KOPT-K1 (cell line): ENCODE results near the gene PPP1R12B.
"Not testable (repeated sequence)": the region's sequence is repeated elsewhere in the genome, so short reads cannot be mapped to it uniquely, and the experiment has no call there.

Experiments
- H3K27ac ChIP-seq: fragments of 200-600 bp; sonication (generic); 2 replicates; pipeline ENCODE4 v1.5.1; 2016; ENCODE audit warnings: antibody characterized with exemption, mild to moderate bottlenecking, low read depth, low read length; ENCODE audit not compliant: poor library complexity, severe bottlenecking
- H3K36me3 ChIP-seq: fragments of 200-600 bp; sonication (generic); 2 replicates; pipeline ENCODE4 v1.5.1; 2017; ENCODE audit warnings: antibody characterized with exemption, mild to moderate bottlenecking, low read length, moderate library complexity; ENCODE audit not compliant: insufficient read depth
- H3K9me3 ChIP-seq: fragments of 200-600 bp; sonication (generic); 2 replicates; pipeline ENCODE4 v1.5.1; 2017; ENCODE audit warnings: antibody characterized with exemption, low read length, mild to moderate bottlenecking; ENCODE audit not compliant: insufficient read depth, poor library complexity, severe bottlenecking

Gene PPP1R12B

DNA sequence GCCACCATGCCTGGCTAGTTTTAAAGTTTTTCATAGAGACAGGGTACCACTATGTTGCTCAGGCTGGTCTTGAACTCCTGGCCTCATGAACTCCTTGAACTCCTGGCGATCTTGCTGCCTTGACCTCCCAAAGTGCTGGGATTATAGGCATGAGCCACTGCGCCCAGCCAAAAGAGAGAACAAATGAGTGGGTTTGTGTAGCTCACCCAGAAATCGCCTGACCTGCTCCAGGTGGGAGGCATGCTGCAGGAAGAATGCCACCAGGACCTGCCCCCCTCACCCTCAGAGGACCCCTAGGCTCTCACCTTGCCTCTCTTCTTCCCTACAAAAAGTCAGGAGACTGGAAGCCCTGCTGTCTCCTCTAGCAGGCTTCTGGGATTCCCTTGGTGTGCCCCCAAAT is 272.9 kb downstream of the PPP1R12B start:
- Histone ChIP-seq H3K9me3 (no peaks in the 10 kb centered on the region), H3K27ac (no peak overlapping the region), H3K36me3 (no peaks in the 10 kb centered on the region)

DNA sequence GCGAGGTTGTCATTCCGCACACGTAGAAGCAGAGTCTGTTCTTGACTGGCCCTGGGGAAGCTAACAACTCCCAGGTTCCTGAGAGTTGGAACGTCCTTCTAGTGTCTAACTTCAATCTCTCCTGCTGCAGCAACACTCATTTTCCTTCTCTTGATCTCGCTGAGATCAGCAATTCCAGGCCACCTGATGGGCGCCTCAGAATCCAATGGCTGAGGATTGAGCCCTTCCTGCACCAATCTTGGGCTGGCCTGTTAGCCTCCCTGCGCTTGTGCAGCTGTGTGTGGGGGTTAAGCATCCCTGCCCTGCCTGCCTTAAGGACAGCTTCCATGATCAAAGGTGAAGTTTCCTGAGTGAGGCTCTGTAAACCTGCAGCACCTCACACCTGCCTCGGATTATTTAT is 273.9 kb downstream of the PPP1R12B start:
- H3K9me3 ChIP-seq, result no peaks in the 10 kb centered on the region
- H3K27ac ChIP-seq, result no peak overlapping the region
- no peaks in the 10 kb centered on the region for H3K36me3 ChIP-seq

DNA sequence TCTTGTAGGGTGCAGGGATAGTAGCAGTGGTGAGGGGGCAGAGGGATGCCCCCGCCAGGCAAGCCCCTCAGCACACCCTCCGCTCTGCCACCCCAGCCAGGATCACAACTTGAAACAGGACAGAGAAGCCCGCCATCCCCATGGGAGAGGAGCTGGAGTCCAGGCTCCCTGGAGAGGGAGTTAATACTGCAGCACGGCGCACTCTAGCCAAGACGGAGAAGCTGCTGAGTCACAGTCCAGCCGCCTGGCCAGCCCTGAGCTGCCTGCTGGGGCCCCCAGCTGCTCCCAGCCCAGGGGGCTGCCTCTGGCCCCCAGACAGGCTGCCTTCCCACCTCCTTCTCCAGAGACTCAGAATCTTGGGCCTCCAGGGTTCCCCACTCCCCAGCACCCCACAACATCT is 274.6 kb downstream of the PPP1R12B start:
- Histone ChIP-seq H3K9me3 (no peaks in the 10 kb centered on the region), H3K27ac (no peak overlapping the region), H3K36me3 (no peaks in the 10 kb centered on the region)

DNA sequence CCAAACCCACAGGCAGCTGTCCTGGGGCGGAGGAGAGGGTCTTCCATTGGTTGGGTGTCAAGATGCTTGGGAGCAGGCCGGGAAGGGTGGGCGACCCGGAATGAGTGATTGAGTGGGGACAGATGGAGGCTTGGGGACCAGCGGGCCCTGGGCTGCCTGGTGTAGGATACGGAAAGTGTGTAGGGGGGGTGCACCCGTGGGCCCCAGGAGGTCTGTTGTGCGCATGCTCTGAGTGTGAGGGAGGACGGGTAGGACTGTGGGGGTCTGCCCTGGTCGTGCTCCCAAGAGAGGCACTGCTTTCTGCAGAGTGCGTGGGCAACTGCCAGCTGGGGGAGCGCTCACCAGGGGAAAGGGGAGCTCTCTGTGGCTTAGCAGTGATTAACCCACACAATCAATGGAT is 275.0 kb downstream of the PPP1R12B start:
- not testable (repeated sequence) for H3K9me3 ChIP-seq, H3K27ac ChIP-seq, H3K36me3 ChIP-seq

DNA sequence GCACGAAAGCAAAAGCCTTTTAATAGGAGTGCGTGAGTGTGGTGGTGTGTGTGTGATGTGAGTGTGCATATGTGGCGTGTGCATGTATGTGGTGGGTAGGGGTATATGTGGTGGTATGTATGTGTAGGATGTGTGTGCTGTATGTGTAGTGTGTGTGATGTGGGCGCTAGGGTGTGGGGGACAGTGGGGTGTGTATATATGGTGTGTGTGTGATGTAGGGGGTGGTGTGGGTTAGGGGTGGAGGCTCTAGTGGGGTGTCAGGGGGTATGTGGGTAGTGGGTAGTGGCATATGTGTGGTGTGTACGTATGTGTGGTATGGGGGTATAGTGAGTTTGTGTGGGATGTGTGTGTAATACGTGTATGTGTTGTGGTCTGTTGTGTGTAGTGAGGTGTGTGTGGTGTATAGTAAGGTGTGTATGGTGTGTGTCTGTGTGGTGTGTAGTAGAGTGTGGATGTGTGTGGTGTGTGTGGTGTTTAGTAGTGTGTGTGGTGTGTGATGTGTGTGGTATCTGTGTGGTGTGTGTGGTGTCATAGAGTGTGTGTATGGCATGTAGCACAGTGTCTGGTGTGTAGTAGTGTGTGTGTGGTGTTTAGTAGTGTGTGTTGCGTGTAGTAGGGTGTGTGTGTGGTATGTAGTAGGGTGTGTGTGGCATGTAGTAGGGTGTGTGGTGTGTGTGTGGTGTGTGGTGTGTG is 275.7 kb downstream of the PPP1R12B start:
- Histone ChIP-seq H3K36me3 (no peaks in the 10 kb centered on the region), H3K27ac (no peak overlapping the region), H3K9me3 (no peaks in the 10 kb centered on the region)

DNA sequence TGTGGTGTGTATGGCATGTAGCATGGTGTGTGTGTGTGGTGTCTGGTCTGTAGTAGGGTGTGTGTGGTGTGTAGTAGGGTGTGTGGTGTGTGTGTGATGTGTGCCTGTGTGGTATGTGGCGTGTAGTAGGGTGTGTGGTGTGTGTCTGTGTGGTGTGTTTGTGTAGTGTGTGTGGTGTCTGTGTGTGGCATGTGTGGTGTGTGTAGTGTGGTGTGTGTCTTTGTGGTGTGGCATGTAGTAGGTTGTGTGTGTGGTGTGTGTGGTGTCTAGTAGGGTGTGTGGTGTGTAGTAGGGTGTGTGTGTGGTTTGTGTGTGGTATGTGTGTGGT is 276.2 kb downstream of the PPP1R12B start:
- Histone ChIP-seq H3K27ac (no peak overlapping the region), H3K9me3 (no peaks in the 10 kb centered on the region), H3K36me3 (no peaks in the 10 kb centered on the region)

DNA sequence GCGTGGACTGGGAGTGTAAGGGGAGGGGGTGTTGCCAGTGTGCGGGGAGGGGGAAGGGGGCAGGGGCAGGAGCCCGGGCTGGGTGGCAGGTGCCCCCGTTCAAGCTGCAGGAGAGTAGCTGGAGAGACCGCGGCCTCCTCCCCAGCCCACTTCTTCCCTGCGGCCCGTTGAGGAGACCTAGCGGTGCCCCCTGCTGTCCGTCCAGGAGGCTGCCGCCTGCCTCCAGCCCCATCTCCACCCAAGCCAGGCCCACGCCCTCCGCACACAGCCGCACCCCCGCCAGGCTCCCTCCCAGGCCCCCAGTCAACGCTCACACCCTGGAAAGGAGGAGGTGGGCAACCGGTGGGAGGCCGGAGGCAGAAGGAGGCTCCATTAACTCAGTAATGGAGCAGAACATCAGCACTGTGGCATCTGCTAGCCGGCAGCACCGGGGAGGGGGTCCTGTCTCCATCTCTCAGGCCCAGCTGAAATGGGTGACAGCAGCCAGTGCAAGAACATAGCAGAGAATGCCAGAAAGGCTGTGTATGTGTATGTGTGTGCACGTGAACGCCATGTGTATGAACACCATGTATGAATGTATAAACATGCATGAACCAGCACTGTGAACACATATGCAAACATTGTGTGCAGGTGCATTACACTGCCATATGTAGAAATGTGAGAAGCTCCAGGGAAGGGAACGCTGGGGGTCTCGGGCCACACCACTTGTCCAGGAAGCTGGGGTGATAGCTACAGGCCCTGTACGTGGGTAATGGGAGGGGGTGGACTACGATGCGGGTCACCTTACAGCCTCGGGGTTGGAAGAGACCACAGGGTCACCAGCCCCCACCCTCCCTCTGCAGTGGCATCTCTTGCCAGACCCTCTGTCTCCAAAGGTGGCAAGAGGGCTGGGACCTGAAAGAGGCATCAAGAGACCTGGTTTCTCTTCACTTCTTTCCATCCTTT is 277.2 kb downstream of the PPP1R12B start:
- Histone ChIP-seq H3K36me3 (no peaks in the 10 kb centered on the region), H3K27ac (no peak overlapping the region), H3K9me3 (no peaks in the 10 kb centered on the region)

DNA sequence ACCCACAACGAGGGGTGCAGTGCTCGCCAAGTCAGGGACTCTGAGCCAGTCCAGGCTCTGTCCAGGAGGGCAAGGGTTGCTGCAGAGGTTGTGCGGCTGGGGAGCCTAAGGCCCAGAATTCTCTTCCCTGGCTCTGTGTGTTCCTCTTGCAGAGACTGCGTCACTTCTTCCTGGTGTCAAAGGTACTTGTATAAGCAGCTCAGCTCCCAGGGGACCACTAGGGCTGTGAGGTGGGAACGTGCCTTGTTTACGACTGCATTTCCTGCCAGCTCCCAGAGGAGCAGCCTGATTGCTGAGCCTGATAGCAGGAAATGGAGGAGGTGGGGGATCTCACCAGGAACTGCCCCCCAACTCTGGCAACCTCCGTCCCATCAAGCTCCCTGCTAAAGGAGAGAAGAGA is 278.5 kb downstream of the PPP1R12B start:
- H3K36me3 ChIP-seq, H3K27ac ChIP-seq, H3K9me3 ChIP-seq: not testable (repeated sequence)

DNA sequence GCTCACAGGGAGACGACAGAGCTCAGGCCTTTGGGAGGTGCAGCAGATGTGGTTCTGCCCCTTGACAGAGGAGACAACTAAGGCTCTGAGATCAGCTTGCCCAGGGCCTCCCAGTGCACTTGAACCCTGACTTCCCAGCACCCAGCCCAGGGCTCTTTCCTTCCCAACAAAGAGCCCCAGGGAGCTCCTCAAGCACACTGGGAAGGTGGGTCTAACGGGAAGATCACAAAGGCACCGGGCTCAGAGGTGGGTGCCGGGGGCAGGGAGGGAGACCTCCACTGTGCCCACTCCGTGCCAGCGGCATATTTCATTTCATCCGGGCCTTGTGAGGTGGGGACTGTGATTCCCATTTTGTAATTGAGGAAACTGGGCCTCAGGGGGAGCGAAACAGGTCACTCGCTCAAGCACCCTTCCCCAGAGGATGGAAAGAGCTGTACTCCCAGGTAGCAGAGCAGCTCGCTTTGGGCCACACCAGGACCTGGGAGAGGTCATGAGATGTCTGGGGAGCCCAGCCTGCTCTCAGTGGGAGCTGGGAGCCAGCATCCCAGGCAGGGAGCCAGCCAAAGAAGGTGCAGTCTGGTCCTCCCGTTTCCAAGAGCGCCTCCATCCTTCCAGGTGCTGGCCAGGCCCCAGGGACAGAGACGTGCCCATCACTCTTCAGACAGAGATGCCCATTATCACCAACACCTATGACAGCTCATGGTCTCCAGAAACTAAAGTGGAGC is 279.5 kb downstream of the PPP1R12B start:
- Histone ChIP-seq H3K27ac (no peak overlapping the region), H3K9me3 (no peaks in the 10 kb centered on the region), H3K36me3 (no peaks in the 10 kb centered on the region)

DNA sequence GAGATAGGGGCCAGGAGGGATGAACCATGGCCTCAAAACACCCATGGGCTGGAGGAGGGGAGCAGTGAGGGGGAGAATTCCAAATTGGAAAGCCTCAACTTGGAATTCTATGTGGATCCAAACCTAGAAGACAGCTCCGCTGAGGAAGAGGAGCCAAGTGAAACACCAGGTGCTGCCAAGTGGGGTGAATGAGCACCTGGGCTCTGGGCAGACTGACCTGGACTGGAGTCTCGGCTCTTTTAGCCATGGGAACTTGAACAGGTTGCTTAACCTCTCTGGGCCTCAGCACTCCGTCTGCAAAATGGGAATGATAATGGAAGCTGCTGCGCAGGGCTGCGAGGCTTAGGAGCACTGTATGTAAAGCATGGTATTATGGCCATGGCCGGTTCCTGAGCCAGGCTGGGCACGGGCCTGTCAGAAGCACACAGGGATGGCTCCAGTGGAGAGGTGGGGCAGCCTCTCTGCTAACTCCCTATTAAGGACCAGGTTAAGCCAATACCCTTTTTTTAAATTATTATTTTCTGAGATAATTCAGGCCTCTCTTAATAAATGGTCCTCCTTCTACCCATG is 280.2 kb downstream of the PPP1R12B start:
- H3K27ac ChIP-seq, result no peak overlapping the region

DNA sequence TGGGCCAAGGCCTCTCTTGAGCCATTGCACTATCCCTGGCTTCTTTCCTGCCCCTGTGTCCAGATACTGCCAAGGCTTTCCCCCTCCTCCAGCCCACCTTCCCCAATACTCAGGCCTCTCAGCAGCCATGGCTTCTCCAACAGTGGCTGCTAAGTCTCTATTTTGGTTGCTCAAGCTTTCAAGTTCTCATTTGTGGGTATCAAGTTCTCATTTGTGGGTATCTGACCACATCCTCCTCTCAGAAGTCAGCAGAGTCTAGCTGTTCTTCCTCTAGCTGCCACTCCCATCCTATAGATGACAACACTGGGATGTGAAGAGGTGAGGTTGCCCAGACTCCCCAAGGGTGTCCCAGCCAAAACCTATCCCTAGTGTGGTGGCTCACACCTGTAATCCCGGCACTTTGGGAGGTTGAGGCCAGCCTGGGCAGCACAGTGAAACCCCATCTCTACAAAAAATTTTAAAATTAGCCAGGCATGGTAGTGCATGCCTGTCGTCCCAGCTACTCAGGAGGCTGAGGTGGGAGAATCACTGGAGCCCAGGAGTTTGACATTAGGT is 280.8 kb downstream of the PPP1R12B start:
- H3K9me3 ChIP-seq, H3K36me3 ChIP-seq, H3K27ac ChIP-seq: not testable (repeated sequence)

More for the DNA sequence above, 280.2 kb downstream of the PPP1R12B start:
- Histone ChIP-seq H3K36me3 (no peaks in the 10 kb centered on the region), H3K9me3 (no peaks in the 10 kb centered on the region)

DNA sequence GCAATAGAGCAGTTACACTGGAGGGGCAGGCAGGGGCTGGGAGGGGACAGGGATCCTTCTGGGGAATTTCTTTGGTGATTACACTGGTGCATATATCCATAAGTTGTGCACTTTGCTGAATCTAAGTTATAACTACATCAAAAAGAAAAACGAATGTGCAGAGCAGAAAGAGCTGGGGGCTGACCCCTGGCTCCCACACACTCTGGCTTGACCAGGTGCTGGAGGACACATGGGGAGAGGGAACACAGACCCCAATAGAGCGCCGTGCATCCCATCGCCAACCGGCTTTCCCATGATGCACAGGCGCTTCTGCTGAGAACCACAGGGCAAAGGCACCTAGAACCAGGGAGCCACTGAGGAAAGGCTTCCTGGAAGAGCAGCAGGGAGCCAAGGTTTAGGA is 281.6 kb downstream of the PPP1R12B start:
- not testable (repeated sequence) for H3K9me3 ChIP-seq, H3K27ac ChIP-seq, H3K36me3 ChIP-seq

DNA sequence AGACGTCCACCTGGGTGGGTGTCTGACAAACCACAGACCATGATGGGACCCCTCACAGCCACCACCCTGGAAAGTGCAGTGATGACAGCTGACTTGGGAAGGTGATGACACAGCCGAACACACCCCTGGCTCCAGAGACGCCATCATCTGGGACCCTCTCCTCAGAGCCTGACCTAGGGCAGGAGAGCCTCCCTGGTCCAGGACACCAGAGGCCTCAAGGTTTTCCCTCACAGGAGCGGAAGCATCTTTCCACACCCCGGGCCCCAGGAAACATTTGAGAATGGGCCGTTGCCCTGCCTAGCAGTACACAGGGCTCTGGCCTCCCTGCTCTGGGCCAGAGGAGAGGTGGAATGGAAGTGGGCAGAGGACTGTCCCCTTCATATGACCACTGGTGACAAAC is 282.0 kb downstream of the PPP1R12B start:
- Histone ChIP-seq H3K27ac (no peak overlapping the region), H3K9me3 (no peaks in the 10 kb centered on the region), H3K36me3 (no peaks in the 10 kb centered on the region)

DNA sequence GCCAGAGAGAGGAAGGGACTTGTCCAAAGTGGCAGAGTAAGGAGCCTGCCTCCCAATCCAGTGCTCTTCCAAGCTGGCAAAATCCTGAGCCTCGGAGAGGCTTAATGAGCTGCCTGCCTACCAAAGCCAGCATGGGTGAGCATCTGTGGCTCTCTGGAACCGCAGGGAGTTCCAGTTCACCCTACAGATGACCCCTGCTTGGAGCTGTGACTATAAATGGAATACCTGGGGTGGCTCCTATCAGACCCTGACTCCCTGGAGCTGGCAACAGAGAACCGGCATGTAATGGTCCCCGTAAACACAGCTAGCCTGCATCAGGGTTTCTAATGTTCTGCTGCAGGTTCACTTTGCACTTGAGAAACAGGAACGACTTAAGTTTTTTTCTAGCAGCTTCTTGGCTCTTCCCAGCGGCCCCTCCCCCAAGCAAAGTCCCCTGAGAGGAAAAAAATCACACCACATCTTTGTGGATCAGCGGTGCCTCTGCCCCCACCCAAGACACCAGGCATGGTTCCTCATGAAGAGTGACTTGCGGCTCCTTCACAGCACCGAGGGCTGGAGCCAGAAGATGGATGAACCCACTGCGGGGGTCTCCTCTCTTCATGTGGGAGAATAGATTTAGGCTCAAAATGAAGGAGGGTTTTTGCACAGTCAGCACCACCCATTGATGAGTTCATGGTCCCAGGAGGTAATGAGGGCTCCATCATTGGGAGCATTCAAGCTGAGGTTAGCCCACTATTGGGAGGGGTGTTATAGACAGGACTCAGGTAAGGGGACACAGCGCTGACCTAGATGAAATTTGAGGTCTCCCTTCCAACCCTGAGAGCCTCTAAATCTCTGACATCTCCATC is 282.8 kb downstream of the PPP1R12B start:
- no peaks in the 10 kb centered on the region for H3K9me3 ChIP-seq
- H3K27ac ChIP-seq, result no peak overlapping the region
- no peaks in the 10 kb centered on the region for H3K36me3 ChIP-seq
